ENCODE data around the gene CCDC169. TPM values are rescaled to one million over a fixed set of nuclear protein-coding genes. Genes with fewer than 3 reads are reported as not detected.

CCDC169 gene
- 0.29 to 0.57 TPM (median 0.38 TPM) in 4 of 5 replicates, not detected in the other for total RNA-seq (2022; extraction: Qiagen RNA extraction; ENCODE audit: low read depth)

DNA sequence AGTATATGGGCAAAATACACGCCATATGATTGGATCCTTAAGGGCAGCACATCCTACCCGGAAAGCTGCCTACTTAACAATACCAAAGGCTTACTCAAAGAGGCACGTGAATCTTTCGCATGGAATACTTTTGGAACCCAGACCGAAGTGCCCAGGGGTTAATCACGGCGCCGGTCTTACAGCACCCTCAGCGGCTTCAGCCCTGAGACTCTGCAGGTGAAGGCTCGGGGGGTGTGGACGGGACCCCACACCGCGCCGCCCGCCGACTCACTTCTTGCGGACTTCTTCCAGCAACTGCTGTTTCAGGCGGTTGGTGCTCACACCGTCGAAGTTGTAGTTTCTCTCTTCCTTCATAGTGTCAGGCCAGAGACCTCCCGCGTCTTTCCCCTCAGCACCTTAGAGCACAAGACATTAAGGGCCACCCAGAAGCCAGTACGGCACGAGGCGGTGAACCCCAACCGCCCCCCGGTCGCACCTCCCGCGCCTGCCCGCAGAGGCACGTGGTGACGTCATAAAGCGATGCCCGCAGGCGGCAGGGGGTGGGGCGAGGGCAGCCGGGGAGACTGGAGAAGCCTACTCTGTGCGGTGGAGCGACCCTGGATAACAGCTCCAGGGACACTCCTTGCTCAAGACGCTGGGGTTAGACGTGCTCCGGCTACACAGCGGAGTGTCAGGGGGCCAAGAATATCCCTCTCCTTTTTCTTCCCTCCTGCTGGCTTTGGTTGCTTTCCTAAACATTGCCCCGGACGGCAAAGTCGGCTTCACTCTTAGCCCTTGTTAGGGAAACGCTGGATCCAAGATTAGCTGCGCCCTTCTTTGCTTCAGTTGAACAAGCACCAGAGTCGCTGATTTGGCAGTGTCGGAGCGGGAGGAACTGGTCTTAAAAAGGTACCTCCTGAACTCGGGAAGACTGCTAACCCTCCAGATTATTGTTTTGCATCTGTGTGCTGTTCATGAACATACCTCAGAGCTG lies at the start of gene CCDC169:
CCDC169 (minus strand) TSS at position 449 of the 973 bp plus-strand sequence; CDS start at position 354, 95 bp downstream.

GRCh38 chr13:36346222-36347083 lies 48.8 kb upstream of the CCDC169 start, which contains the start of gene SPART:
Gene SPART, minus strand, starts transcription at chr13:36346394. Its CDS starts 10,564 bp downstream, at chr13:36335830.

GRCh38 chr13:36214163-36214921 lies 83.3 kb downstream of the CCDC169 start, which contains the start of gene SOHLH2:
Gene SOHLH2, minus strand, starts transcription at chr13:36214556. Its CDS starts 30 bp downstream, at chr13:36214526.

Other genes starting within 250 kb of the CCDC169 start
- gene DCLK1, start 166.4 kb downstream of the CCDC169 start, total RNA-seq (2022; extraction: Qiagen RNA extraction; ENCODE audit: low read depth): 0.59 to 1.1 TPM (median 1.0 TPM) in 5 replicates
- gene SOHLH2, start 83.3 kb downstream of the CCDC169 start, total RNA-seq (2022; extraction: Qiagen RNA extraction; ENCODE audit: low read depth): not detected in 5 replicates
- 24.9 to 36.1 TPM (median 26.6 TPM) in 5 replicates for gene SPART, start 48.6 kb upstream of the CCDC169 start, total RNA-seq (2022; extraction: Qiagen RNA extraction; ENCODE audit: low read depth)
- gene CCNA1, start 134.7 kb upstream of the CCDC169 start, total RNA-seq (2022; extraction: Qiagen RNA extraction; ENCODE audit: low read depth): 0.21 to 0.42 TPM (median 0.32 TPM) in 5 replicates

Measured in A549 treated with RU486 at 1 μM for 4 hours (cell line).